HG03060 (cell line): ENCODE measurements around the gene UTP18.
"Not testable (repeated sequence)": the region's sequence is repeated elsewhere in the genome, so short reads cannot be mapped to it uniquely, and the experiment has no call there.

ENCODE experiments used
- ATAC-seq: cut with Tn5 transposase; IDR thresholded peaks from one replicate; pipeline ENCODE4 v1.9.1; 2021; ENCODE audit warnings: low read depth, moderate number of reproducible peaks; ENCODE audit not compliant: unreplicated experiment

Gene UTP18

GRCh38 chr17:51325471-51325870, 65.1 kb downstream of the UTP18 start:
- ATAC-seq, result no peak

GRCh38 chr17:51330861-51331503, 70.6 kb downstream of the UTP18 start:
- ATAC-seq, result not testable (repeated sequence)

- no peak for ATAC-seq
Measured at GRCh38 chr17:51335006-51335590, 74.8 kb downstream of the UTP18 start.

GRCh38 chr17:51335883-51336822, 75.8 kb downstream of the UTP18 start:
- ATAC-seq, result no peak

- no peak for ATAC-seq
Measured at GRCh38 chr17:51341457-51341856, 81.1 kb downstream of the UTP18 start.

- ATAC-seq, result no peak
Measured at GRCh38 chr17:51342257-51342656, 81.9 kb downstream of the UTP18 start.

GRCh38 chr17:51344532-51344931, 84.2 kb downstream of the UTP18 start:
- ATAC-seq, result no peak

- ATAC-seq, result no peak
Measured at GRCh38 chr17:51346218-51346982, 86.1 kb downstream of the UTP18 start.
